HPDE6-E6E7 (cell line): ENCODE measurements around the gene PRIM1.
"Not testable (repeated sequence)": the region's sequence is repeated elsewhere in the genome, so short reads cannot be mapped to it uniquely, and the experiment has no call there.

Experiments
- DNase-seq: peaks from one replicate; pipeline ENCODE4 v3.0.0; 2011; ENCODE audit warnings: missing footprints; ENCODE audit errors: extremely low spot score

The PRIM1 gene

DNA sequence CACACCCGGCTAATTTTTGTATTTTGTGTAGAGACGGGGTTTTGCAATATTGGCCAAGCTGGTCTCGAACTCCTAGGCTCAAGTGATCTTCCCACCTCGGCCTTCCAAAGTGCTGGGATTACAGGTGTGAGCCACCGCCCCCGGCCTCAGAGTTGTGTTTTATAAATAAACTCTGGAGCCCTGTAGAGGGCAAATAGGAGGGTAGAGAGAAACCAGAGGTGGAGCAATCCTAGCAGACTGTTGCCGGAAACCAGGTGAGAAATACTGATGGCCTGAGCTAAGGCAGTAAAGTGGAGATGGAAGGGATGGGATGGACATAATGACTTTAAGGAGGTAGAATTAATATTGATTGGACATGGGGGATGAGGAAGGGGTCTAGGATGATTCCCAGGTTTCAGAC lies 8.3 kb upstream of the PRIM1 start:
- DNase-seq, result no peak

DNA sequence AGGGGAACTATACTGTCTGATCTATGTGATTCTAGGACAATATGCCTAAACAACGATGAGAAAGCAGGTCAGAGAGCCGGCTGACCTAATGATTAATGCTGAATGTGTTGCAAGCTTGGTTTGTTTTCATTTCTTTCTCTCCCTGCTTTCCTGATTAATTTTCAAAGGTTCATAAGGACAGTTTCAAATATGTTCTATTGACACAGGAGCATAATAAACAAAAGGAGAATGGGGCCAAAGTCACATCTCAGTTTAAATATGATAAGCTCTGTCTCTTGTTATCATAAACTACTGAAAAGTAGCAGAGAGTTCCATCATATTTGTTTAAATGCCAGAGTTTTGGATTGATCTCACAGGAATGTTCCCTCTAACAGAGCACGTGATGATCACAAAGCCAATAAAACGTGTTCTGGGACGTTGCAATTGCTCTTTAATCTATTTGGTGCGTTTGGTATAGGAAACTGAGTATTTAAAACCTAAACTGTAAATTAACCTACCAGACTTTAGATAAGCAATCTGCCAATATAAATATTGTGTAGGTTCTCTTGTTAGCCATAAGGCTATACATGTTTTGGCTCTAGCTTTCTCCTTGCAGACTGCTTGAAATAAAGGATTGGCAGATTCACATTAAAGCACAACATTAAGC lies 7.3 kb upstream of the PRIM1 start:
- no peak for DNase-seq

DNA sequence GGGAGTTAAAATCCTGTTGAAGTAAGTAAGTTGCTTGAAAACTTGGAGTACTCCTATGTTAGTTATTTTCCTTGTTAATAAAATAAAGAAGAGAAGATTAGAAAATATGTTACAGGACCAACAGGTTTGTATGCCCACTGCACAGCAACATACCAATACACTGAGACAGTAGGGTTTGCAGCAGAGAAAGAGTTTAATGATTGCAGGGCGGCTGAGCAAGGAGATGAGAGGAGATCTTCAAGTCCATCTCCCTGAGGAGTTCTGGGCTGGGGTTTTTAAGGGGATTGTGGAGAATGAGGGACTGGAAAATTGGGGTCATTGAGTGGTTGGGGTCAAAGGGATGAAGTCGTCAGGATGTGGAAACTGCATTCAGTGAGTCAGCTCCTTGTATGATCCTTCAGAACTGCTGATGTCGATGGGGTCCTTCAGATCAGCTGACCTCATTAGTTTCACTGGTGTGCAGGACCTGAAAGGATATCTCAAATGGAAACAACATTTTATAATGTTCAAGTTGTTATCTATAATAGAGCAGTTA lies 6.7 kb upstream of the PRIM1 start:
- no peak for DNase-seq

DNA sequence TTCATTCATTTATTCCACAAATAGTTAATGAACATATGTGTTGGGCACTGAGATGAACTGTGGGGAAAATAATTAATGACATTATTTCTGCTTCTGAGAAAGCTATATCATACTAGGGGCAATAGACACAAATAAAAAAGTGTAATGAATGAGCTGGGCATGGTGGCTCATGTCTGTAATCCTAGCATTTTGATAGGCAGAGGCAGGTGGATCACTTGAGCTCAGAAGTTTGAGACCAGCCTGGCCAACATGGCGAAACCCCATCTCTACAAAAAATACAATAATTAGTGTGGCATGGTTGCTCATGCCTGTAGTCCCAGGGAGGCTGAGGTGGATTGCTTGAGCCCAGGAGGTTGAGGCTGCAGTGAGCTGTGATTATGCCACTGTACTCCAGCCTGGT lies 5.8 kb upstream of the PRIM1 start:
- not testable (repeated sequence) for DNase-seq

DNA sequence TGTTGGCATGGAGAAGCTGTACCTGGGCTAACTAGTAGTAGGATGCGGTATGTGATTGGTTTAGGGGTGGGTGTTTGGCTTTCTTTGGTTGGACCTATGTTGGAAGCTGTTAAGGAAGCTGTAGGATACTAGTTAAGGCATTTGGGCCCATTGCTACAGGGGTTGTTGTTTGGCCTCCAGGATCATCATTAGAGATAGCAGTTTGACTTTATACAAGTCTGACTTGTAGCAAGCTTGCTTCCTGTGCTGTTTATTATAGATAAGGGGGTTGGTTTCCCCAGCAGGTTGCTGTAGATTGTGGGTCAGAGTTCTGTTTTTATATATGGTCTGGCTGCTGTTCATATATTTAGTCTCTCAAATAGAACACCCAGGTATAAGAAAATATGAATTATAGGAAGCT lies 1.4 kb upstream of the PRIM1 start:
- no peak for DNase-seq

DNA sequence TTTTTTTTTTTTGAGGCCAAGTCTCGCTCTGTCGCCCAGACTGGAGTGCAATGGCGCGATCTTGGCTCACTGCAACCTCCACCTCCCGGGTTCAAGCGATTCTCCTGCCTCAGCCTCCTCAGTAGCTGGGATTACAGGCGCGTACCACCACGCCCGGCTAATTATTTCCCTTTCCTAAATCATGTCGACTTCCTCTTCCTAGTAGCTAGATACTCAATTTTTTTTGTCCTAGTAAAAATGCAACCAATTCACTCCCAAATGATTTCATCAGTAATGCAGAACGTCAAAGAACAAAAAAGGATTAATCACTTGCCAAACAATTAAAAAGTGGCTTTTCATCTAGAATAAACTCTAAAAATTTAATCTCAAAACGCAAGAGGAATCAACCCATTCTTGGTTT lies 1.5 kb downstream of the PRIM1 start:
- not testable (repeated sequence) for DNase-seq

DNA sequence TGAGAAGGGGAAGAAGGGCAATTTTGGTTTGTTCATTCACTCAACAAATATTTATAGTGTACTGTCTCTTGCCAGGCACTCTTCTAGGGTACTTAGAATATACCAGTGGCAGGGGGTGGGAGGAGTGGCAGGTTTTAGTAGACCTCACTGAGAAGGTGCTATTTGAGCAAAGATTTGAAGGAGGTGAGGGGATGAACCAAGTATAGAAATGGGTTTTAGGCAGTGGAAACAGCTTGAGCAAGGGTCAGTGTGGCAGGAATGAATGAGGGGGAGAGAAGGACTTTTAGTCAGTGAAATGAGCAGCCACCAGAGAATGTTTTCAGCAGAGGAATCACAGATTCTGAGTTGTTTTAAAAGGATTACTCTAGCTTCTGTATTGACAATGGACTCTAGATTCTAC lies 2.3 kb downstream of the PRIM1 start:
- DNase-seq, result no peak

DNA sequence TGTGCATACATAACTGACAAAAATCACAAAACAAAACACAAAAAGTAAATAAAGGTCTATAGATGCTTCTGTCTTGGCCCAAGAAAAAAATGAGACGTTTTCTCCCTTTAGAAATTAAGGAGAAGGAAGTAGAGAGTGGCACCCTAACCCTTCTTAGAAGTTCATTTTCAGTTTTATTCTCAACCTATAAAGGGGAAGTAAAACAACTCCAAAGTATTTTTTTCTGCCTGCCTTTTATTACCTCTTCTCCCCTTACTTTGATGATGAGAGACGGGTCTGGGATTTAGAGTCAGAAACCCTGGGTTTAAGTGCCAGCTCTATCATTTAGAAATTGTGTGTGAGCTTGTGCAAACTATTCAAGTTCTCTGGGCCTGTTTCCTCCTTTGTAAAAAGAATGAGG lies 2.8 kb downstream of the PRIM1 start:
- DNase-seq, result no peak

DNA sequence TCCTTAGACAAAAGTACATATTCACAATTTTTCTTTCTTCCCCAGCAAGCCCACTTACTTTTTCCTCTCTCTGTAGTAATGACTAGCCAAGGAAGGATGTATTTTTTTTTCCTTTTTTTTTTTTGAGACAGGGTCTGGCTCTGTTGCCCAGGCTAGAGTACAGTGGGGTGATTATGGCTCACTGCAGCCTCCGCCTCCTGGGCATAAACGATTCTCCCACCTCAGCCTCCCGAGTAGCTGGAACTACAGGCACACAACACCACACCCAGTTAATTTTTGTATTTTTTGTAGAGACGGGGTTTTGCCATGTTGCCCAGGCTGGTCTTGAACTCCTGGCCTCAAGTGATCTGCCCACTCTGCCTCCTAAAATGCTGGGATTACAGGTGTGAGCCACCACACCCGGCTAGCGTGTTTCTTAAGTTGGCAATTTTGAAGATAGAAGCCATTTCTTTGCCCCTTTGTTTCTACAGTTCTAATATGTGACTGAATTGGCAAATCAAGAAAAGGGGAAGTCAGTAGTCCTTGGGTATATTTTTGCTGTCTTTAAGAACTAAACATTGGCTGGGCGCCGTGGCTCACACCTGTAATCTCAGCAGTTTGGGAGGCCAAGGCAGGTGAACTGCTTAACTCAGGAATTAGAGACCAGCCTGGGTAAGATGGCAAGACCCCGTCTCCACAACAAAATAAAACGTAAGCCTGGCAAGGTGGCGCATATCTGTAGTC lies 23.8 kb downstream of the PRIM1 start:
- no peak for DNase-seq

DNA sequence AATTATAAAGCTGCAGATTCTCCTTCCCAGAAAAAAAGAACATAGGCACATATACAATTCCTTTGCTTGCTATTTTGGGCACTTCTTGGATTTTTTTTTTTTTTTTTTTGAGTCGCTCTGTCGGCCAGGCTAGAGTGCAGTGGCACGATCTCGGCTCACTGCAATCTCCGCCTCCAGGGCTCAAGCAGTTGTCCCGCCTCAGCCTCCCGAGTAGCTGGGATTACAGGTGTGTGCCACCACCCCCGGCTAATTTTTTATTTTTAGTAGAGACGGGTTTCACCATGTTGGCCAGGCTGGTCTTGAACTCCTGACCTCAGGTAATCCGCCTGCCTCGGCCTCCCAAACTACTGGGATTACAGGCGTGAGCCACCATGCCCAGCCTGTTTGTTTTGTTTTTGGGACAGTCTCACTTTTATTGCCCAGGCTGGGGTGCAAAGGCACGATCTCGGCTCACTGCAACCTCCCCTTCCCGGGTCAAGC lies 25.9 kb downstream of the PRIM1 start:
- DNase-seq, result not testable (repeated sequence)

DNA sequence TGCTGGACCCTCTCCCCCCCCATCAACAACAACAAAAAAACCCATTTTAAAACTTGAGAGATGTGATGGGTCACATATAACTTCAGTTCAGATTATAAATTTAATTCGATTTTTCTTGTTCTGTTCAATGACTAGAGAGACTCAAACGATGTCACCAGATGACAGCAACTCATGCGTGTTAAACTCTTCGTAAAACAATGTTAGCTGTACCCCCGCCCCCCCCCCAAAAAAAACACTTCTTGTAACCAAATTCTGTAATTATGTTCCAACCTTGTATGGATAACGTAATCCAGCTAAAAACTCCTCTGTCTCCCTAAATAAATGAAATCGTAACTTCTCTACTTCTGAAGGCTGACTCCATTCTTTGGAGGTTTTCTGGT lies 26.4 kb downstream of the PRIM1 start:
- DNase-seq, result no peak

DNA sequence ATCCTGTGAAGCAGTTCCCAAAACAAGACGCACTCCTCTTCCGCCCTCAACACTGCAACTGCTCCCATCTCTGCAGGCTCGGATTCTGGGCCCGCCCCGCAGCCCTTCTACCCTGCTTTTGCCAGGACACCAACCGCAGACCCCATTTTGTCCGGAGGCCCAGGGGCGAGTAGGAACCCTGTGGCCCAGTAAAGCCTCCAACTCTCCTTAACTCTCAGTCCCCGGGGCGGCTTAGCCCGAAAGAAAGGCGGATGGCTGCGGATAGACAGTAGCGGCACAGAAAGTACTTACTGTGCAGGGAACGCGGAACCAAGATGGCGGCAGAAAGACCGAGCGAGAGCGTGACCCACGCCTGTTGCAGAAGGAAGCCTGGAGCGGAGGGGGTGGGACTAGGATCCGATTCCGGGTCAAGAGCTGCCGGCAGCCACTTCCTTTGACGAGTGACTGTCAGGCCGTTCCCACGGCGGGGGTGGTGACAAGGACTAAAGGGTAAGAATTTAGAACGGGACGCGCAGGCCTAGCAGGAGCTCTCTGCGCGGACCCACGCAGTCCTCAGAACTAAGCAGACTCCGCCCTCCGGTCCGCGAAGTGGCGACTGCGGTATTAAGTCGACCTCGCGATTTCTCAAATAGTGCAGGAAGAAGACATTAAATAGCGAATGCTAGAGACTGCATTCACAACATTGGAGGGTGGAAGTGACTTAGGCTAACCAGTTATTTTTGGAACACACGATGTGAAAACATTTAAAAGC lies 27.0 kb downstream of the PRIM1 start, which contains the start of gene NACA:
TSS of gene NACA (minus strand) at position 328 of the 751 bp plus-strand sequence. CDS start 778 bp downstream, outside the sequence.
- DNase-seq, result peak; percentile 98

DNA sequence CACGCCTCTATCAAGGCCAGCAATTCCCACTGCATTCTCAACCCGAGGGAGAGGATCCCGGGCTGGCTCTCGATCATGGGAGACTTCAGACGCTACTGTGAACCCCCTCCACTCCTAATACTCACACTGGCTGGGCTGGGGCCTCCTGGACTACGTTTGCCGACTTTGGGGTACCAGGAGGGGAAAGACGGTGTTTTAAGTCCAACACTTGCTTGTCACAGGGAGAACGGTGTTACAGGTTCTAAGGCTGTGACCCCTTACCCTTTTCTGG lies 27.5 kb downstream of the PRIM1 start:
- no peak for DNase-seq

DNA sequence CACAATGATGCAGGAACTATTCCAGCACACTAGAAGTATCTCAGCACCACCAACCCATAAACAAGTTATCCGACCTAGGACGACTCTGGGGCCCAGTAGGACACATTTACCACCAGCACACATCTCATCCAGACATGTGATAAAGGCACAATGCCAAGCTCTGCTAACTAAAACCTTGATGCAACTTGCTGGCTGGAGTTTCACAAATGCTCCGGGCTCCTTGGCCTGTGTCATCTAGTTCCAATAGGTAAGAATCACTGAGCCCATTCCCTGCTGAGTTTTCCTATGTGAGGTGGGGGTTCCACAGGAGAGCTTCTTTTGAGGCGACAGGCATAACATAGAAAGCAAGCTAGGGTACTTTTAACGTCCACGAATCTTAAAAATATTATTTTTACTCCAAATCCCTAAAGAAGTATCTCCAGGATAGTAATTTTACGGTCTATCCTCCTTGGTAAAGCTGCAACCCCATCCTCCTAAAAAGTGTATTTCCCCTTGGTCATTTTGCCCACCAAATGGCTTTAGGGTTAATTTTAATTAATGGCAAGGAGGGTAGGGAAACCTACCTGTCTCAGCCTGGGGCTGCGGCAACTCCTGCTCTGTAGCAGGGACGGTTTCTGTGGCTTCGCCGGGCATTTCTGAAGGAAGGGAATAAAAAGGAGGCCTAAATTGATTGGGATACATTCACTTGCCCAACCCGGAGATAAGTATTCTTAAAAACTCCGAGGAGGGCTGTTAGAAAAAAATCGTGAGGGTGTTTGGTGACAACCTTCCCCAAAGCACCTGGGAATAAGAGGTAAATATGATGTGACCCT lies 28.0 kb downstream of the PRIM1 start:
- DNase-seq, result no peak

DNA sequence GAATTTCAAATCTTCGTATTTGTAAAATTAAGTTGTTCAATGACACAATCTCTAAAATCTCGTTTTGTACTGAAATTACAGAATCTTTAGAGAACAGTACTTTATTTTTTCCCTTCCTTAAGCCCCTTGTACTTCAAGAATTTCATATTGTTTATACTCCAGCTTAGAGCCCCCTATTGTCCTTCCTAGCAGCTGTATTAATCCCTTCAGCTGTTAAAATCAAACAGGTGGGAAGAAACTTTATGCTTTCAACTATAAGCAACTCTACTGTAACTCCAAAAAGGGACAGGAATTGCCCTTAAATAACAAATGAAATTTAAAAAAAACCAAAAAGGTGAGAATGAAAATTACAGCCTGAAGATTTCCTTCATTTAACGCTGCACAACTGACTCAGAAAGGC lies 28.8 kb downstream of the PRIM1 start:
- no peak for DNase-seq

DNA sequence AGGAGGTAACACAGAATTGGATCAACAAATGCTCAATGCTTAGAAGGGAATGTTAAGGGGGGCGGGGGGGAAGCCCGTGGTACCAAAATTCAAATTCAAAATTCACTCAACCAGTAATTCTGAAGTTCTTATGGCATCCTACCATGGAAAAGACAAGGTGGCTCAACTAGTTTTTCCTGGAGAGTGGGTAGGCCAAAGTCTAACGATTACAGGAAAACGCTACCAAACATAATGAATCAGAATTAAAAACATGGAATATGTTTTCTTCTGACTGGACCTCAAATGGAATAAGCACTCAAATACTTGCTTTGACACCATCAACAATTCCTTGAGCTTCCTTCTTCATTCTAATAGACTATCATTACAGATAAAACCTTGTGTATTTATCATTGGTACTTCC lies 29.3 kb downstream of the PRIM1 start:
- DNase-seq, result no peak

DNA sequence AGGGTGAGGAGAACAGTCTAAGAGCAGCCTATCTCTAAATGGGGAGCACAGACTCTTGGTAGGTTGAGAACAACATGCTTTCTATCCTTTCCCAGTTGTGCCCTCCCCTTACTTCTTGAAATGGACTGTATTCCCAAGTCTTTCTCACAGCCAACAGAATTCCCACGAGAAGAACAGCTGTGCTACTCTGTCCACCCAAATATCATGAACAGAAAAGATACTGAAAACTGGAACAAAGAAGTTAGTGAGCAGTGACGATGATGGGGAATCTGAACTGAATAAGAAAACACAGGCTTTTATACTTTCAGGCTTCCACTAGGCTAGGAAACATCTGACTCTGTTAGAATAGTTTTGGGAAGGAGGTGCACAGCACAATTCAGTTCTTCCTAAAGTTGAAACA lies 30.4 kb downstream of the PRIM1 start:
- no peak for DNase-seq

DNA sequence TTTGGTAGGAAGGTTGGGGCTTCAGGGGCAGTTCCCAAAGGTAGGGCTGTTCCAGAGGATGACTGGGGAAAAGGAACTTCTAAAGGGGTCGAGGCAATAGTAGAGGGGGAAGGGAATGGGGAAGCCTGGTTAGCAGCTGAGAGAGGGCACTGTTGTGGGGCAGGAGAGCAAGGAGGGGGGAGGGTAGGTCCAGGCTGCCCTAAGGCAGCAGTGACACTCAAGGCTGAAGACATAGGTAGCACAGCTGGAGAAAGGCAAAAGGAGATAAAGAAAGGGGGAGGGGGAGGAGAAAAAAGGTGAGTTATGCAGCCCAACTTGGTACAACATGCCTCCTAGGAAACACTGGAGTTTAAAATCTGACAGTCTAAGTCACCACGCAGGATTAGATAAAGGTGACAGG lies 30.9 kb downstream of the PRIM1 start:
- no peak for DNase-seq

DNA sequence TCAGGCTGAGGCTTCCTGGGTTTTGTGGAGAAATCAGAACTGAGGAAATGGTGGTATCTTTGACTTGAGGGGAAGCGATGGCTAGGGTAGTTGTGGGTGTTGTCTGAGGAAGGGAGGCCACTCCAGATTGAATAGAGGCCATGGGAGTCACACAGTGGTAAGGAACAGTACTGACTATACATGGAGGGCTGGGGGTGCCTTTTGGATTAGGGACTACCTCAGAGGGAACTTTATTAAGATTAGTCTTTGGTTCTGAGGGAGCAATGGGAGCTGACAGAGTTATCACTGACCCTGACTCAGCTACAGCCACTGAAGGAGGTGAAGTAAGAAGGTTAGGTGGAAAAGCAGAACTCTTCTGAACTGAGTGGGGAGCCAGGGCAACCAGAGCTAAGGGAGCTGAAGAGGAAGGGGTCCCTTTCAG lies 31.4 kb downstream of the PRIM1 start:
- DNase-seq, result no peak

DNA sequence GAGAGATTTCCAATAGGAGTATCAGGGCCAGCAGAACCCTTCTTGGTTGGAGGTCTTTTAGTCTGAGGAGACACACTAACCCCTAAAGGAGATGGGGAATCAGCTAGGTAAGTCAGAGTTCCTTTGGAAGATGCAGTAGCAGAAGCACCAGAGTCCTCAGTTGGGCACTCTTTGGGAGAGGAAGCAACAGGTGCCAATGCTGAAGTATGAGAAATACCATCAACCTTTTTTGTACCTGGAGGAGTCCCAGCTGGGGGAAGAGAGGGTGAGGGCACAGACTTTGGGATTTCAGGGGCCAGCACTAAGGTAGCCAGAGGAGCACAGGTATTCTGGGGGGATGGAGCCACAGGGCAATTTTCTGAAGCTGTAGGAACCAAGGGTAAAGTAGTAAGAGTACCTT lies 33.1 kb downstream of the PRIM1 start:
- no peak for DNase-seq

DNA sequence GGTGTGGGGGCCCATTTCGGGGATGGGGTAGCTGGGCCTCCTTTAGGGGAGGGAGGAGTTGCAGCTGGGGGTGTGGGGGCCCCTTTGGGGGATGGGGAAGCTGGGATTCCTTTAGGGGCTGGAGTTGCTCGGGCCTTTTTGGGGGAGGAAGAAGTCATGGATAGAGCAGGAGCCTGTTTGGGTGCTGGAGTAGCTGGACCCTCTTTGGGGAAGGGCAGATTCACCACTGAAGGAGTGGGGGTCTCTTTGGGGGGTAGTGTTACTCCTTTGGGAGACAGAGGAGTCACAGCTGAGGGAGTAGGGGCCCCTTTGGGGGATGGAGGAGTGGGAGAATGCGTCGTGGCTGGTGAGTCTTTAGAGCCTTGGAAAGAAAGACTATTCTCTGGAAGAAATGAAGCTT lies 33.5 kb downstream of the PRIM1 start:
- no peak for DNase-seq

DNA sequence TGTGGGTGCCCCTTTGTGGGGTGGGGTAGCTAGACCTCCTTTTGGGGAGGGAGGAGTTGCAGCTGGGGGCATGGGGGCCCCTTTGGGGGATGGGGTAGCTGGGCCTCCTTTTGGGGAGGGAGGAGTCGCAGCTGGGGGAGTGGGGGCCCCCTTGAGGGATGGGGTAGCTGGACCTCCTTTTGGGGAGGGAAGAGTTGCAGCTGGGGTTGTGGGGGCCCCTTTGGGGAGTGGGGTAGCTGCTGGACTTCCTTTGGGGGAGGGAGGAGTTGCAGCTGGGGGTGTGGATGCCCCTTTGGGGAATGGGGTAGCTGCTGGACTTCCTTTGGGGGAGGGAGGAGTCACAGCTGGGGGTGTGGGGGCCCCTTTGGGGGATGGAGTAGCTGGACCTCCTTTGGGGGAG lies 34.0 kb downstream of the PRIM1 start:
- no peak for DNase-seq
